ENCODE data around the gene TCL1B.

TCL1B gene

DNA sequence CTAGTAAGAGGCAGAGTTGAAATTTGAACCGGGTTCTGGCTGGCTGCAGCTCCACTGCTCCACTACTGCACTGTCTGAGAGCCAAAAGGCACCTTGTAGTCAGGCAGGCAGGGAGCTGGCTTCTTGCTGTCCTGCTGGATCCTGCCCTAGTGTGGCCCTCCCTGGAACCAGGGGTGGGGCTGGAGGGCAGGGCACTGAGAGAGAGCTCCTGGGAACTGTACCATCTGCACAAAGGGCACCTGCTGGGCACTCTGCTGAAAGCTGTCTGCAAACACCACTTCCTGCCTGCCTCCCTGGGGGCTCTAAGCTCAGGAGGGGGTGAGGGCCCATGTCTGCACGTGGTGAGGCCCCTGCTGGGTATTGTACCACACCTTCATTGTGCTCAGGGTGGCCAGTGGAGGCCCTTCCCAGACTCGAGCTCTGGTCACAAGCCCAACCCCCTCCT is 19.0 kb upstream of the TCL1B start:
- DNase-seq: no peak

DNA sequence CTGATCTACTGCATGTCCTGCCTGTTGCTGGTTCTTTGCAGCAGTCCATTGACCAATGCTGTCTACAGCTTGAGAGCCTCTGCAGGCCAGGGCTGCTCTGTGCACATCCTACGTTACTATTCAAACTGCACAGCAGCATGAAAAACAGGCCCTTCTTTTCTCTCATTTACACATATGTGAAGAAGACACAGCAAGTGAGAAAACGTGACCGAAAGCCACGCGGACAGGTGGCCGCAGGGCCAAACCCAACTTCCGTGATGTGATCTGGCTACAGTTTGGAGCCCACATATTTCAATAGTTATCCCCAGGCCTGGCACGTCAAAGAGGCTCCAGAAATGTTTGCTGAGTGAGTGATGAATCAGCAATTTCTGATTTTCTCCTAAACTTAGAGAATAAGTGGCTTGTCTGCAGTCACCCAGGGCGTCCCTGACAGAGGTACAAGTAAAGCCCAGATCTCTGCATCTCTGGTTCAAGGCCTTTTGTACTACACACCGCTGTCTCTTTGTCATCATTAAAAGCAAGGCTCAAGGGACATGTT is 17.9 kb upstream of the TCL1B start:
- DNase-seq: no peak

DNA sequence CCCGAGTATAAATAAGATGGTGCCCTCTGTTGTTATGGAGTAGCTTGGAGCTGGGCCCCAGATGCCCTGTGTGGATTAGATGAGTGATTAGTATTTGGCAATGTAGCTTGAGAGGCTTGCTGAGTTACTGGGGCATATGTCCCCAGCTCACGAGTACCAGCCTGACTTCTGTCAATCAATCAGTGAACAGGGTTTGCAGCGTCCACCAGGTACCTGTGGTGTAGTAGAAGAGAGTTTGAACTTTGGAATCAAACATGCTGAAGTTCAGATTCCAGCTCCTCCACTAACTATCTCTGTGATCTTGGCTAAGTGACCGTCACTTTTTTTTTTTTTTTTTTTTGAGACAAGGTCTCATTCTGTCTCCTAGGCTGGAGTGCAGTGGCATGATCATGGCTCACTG is 11.6 kb upstream of the TCL1B start:
- DNase-seq: no peak

DNA sequence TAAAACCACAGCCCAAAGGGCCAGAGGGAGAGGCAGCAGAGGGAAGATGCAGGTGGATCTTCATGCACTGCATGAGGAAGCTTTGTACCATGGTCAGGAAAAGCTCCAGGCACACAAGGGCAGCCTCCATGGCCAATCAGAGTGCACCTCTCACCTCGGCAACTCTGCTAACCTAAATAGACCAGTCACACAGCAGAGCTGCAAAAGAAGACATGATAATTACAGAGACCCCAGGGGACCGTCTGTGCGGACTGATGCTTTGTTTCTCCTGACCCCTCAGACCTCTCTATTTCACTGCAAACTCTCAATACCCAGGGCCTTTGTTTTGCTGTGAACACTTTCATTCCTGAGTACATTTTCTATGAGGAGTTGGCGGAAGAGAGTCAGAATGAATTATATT is 10.7 kb upstream of the TCL1B start:
- DNase-seq: no peak

DNA sequence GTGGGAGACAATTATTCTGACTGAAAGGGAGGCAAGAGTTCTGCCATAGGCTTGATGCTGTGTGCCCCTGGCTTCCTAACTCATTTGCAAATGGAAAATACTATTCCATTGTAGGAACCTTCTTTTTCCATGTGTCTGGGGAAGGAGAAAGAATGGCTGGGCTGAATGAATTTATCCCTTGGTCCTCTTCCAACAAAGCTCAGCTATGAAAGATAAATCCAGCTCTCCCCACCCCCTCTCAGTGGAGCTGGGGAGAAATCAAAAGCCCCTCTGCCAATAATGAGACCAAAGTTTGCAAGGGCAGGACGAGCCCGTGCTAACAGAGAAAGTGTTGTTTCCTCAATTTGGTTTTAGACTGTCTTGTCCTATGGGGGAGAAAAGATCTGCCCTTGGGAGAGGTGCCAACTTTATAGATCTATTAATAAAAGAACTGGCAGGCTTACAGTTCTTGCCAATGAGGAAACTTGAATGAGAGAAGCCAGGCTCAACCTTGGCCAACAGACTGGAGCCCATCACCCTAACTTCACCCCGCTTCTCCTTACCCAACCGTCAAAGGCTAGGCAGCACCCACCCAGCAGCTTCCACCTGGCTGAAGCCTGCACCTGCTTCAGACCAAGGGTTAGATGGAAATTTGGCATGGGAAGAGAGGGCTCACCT is 8.9 kb upstream of the TCL1B start:
- DNase-seq: no peak

DNA sequence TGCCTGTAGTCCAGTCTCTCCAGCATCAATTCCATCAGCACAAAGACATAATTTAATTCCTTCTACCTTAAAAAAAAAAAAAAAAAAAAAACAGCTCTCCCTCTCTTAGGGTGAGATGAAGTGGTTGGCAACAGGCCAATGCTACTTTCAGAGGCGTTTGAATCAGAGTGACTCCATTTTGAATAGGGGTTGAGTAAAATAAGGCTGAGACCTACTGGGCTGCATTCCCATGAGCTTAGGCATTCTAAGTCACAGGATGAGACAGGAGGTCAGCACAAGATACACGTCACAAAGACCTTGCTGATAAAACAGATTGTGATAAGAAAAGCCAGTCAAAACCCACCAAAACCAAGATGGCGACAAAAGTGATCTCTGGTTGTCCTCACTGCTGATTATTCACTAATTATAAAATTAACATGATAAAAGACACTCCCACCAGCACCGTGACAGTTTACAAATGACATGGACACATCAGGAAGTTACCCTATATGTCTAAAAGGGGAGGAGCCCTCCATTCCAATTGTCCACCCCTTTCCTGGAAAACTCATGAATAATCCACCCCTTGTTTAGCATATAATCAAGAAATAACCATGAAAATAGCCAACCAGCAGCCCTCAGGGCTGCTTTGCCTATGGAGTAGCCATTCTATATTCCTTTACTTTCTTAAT is 6.9 kb upstream of the TCL1B start:
- no peak for DNase-seq

DNA sequence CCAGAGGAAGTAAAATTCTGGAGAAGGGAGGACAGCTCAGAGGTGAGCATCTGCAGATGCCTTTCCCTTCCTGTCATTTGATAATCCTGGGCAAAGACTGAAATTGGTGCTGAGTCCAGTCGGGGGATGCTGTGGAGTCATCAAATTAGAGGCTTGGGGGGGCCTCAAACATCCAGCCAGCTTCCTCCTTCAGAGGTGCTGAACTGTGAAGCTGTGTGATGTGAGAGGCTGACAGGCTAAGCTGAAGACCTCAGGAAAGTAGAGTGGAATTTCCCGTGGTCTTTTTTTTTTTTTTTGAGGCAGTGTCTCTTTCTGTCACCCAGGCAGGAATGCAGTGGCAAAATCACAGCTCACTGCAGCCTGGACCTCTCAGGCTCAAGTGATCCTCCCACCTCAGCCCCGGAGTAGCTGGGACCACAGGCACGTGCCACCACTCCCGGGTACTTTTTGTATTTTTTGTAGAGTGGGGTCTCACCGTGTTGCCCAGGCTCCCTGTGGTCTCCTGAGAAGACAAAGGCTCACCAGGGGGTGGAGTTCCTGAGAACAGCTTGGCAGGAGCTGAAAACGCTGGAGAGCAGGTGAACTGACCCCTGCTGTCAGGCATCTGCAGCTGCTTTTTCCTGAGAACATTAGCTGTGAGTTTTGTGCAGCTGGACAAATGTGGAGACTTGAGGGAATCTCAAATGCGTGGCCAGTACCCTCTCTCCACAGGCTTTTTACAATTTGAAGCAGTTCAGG is 6.1 kb upstream of the TCL1B start:
- DNase-seq: no peak

DNA sequence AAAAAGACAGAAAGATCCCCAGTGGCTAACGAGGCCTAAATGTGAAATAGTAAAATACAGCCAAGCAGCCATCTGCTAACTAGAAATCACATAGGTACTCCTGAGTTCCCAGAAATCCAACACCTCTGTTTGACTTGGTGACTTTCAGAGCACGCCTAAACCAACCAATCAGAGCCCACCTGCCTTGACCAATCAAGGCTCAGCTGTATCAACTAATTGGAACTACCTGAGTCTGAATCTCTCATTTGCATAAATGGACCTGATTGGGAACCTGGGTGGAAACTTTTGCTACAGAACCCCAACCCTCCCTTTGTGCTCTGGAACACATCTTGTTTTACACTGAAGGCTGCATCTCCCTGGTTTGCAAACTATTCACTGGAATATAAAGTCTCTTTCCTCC is 5.1 kb upstream of the TCL1B start:
- DNase-seq: no peak

DNA sequence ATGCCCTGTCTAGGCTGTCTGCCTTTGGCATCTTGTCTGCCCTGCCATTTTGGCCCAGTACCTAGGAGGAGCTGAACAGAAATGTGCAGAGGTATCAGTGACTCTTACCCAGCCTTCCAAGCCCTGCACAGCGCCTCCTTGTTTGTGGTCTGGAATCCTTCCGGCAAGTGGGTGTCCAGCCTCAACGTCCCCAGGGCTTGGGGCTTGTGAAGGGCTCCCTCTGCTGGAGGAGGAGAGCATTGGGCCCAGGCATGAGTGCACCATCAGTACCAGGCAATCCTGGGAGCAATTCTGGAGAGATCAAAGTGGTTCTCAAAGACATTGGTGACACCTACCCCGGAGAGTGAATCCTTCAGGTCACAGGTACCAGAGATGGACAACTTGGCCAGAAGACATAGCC is 2.4 kb upstream of the TCL1B start:
- peak in 1 of 2 donors; percentile 21 for DNase-seq

DNA sequence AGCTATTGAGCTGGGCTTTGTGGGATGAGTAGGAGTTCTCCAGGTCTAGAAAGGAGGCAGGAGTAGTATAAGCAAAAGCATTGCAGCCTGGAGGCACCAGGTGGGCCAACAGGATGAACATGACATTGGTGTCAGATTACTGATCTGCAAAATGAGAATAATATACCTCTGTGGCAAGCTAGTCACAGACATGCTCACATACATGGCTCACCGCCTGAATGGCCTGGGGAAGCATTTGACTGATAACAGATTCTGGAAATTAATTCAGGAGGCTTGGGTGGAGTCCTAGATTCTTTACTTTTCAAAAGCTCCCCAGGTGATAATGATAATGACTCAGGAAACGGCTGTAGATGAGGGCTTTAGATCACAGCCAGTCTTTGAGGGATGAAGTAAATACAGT is 709 bp downstream of the TCL1B start:
- no peak for DNase-seq

DNA sequence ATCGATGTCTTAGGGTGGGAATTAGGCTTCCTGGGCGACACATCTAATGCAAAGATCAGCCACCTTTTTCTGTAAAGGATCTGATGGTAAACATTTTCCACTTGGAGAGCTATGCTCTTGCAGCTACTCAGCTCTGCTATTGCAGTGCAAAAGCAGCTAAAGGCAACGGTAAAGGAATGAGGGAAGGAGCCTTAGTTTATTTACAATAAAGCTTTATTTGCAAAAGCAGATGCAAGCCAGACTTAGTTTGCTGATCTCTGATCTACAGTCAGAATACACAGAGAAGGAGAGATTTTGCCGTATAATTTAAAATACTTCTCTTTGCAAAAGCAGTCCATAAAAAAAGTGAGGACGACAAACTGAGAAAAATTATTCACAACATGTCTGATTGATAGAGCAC is 3.2 kb downstream of the TCL1B start:
- DNase-seq: no peak

DNA sequence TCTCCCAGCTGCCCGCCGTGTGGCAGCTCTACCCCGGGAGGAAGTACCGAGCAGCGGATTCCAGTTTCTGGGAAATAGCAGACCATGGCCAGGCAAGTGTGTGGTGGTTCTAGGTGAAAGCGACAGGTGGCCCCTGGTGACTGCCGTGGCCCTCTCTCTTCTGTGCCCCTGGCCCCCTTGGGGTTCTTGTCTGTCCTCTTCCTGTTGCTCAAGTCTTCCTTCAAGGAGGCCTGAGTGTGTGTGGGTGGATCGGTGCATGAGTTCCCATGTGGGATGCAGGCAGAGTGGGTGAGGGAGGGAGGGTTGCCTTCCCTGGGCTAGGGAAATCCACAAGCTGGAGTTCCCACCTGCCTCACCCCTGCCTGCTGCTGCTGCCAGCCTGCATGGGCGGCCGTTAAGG is 4.6 kb downstream of the TCL1B start:
- DNase-seq: no peak

DNA sequence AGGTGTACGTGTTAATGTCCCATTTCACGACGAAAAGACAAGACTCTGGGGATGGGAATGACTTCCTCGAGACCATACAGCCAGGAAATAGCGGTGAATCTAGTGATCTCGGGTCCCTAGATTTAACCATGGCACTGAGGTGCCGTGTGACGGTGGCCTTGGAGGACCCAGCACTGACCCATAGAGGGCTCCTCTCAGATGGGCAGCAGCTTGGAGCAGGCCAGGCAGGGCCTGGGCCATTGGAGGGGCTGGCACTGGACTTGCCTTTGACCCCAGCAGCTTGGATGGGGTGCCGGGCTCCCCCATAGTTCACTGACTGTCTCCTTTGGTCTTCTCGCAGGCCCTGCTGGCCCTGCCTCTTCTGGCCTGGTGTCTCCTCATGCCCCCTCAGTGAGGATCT is 5.4 kb downstream of the TCL1B start:
- DNase-seq: no peak

DNA sequence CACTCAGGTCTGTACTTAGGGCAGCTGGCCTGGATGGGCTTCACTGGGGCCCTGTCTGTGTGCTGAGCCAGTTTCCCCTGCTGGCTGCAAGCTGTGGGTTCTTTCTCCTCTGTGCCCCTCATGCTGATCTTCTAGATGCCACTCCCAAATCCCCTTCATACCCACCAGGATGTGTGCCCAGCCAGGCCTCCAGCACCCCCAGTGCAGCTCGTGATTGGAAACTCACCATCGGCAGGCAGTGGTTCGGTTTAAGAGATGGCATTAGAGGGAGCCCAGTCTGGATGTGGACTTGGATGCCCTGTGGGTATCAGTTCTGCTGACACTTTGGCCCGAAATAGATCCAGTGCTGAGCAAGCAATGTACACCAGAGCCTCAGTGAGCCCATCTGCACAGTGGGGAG is 5.9 kb downstream of the TCL1B start:
- DNase-seq: no peak

DNA sequence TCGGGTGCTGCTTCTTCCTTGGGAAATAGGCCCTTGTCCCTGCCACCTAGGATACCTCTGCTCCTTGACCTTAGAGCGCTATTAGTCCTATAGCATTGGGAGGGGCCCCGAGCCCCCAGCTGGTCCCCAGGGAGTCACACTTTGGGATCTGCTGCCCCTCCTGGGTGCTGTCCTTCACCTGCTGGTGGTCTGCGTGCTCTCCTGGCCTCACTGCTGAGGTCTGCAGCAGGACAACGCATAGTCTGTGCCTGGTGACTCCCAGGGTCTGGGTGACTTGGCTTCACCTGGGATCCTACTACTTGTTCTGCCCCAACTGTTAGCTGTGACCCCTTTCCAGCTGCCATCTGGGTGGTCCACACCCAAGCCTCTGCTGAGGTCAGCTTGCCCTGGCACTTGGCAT is 8.8 kb downstream of the TCL1B start:
- no peak for DNase-seq

DNA sequence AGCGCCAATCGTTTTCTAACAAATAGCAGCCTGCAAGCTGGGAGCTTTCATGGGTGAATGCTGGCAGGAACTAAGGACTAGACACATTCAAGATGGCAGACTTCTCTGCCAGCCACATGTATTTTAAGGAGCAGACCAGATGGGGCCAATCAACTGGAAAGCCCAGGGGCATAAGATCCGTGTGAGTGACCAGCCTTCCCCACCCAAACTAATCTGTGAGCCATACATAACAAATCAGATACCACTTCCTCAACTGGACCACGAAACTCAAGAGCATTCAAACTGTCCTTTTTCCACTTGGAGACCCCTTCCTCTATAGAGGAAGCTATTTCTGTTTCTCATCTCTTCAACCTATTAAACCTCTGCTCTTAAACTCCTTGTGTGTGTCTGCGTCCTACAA is 9.7 kb downstream of the TCL1B start:
- peak in 1 of 2 donors; percentile 22 for DNase-seq

DNA sequence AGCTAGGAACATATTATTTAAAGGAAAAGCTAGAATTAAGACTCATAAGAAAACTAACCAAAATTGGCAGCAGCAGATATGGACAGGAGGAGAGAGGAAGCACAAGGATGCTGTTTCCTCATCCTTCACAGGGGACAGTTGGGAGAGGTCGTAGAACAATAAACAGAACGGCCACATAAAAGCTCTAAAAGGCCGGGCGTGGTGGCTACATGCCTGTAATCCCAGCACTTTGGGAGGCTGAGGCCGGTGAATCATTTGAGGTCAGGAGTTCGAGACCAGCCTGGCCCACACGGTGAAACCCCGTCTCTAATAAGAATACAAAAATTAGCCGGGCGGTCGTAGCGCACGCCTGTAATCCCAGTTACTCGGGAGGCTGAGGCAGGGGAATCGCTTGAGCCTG is 10.5 kb downstream of the TCL1B start:
- DNase-seq: no peak

DNA sequence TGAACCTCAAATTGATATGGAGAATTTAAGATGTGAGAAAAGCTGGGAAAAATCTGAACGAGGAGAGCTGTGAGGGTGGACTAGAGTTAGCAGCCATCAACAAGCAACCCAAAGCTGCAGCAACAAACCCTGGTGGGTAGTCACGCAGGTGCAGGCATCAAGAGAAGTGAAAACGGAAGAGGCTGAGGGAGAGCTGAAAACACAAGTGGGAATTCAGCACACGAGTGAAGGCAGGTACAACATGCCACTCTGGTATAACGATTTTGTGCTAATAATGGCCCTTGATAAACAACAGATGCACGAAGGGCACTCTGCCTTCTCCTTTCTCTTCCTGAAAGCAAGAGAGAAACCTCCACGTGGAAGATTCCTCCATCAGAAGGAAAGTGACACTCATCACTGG is 11.5 kb downstream of the TCL1B start:
- DNase-seq: peak in 1 of 2 donors; percentile 30

DNA sequence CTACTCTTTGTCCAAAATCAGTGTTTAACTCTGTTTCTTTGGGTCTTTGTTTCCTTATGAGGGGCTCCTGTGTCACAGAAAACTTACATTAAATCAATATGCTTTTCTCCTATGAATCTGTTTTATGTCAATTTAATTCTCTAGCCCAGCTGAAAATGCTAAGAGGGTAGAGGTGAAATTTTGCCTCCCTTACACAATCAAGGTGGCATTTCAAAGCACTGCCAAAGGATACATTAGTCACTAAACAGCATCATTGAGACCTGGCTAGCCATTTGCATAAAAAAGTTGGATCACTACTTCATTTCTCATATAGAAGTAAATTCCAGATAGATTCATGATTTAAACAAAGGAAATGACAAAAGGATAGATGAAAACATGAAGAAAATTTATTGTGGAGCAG is 12.1 kb downstream of the TCL1B start:
- DNase-seq: no peak

DNA sequence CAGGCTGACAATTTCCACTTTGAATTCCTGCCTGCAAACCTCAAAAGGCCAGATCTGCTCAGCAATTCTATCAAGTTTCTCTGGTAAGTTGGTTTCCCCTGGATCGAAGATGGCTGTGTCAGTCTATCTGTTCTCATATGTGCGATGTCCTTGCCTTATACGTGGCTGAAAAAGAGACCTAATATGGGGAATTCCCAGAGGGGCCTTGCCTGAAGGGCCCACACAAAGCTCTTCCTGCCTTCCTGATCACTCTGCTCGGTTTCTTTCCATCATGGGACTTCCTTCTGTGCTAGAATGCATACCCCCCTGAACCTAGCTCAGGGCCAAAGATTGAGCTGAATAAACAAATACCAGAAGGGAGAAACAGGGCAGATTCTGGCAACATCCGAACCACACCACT is 13.2 kb downstream of the TCL1B start:
- no peak for DNase-seq

DNA sequence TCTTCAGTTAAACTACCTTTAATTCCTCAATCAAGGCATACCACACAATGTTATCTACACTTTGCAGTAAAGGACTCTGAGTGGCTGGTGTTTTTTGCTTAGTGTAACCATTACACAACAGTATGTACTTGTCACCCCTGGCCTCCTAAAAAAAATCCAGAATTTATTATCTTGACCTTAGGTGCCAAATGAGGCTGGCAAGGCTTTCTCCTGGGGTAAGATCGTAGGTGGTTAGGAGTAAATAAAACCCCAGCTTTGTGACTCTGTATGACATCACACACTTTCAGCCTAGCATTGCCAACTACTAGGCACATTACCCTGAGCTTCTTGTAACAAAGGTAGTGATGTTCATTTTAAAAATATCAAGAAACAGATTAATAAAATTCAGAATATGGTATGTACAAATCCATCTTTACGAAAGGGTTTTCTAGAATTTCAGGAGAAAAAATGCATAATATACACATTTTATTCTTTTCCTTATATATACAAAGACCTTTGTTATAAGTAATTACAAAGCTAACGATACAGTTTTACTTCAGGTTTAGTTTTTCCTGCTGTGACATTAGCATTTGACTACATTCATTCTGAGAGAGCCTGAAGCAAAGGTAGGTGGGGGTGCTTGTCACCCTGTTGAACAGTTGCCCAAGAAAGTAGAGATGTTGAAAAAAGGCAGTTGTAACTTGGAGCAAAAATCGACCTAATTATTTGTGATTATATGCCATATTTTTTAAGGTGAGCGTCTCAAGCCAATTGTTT is 14.2 kb downstream of the TCL1B start:
- DNase-seq: no peak

DNA sequence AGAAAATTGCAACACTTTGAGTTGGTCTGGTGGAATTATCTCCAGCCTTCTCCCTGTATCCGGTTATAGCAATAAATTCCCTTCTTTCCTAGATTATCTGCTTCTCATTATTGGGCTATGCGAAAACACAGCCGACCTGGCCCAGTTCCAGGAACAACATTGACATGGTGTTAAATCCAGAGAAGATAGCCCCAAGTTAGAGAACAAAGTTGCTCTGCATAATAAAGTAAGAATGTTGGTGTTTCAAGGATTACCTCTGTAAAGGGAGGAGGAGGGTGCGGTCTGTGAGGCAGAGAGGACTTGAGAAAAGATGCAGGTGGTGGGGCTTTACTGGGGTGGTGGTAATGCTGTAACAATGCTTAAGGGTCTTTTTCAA is 15.6 kb downstream of the TCL1B start:
- DNase-seq: no peak

DNA sequence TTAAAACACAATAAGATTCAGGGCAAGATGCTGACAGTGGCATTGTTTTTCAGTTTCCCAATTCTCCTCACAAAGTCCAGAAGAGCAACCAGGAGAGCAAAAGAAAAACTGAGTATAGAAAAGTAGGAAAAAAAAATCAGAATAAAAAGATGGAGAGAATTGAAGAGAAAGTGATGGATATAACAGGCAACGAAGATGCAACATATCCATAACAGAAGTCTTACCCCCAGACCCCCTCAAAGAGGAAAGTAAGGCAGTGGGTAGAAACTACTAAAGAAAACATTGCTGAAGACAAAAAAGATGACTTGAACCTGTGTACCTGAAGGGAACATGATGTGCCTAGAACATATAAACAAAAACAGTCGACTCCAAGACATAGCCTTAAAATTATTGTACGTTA is 17.1 kb downstream of the TCL1B start:
- no peak for DNase-seq

All from CD4-positive, alpha-beta T cell treated with Interferon alpha-2 for 1 hour (primary cell).